Esophagus squamous epithelium (tissue), 4 donors: ENCODE measurements around the gene ZDHHC11B.
"Not testable (repeated sequence)": the region's sequence is repeated elsewhere in the genome, so short reads cannot be mapped to it uniquely, and the experiment has no call there.

ENCODE experiments used
- CTCF ChIP-seq, 6 experiments: fragments of 450-650 bp in 4 of 6; fragments of 200-600 bp in 2 of 6; sonication (generic) in 2 of 6; IDR thresholded peaks; one replicate each; pipeline ENCODE4 v1.5.1; 2016 to 2019; ENCODE audit warnings: antibody characterized with exemption in 6 of 6, mild to moderate bottlenecking in 4 of 6, moderate library complexity in 4 of 6
- POLR2A ChIP-seq, 4 donors: fragments of 450-650 bp; IDR thresholded peaks; one replicate each; pipeline ENCODE4 v1.6.1; 2017; ENCODE audit warnings: antibody characterized with exemption in 4 of 4, mild to moderate bottlenecking in 4 of 4, moderate library complexity in 3 of 4

GRCh38 chr5:771841-772546, 12.5 kb downstream of the ZDHHC11B start:
- not testable (repeated sequence) for TF ChIP-seq CTCF, POLR2A (IDR thresholded peaks at IDR 0.05)
